ENCODE data around the gene SLC17A9.

Gene SLC17A9

DNA sequence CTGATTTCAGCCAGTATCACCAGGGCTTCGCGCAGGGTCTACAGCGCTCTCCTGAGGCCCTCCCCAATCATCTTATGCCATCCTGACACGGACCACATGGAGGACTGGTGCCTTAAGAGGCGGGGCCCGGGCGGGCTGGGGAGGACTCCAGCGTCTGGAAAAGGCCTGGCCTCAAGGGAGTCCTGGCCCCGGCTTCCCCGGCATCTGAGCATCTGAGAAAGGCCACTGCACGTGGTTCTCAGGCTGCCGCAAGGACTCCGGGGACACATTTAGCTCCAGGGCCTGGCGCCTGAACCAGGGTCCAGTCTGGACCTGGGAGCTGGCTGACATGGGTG lies 32.9 kb downstream of the SLC17A9 start:
- DNase-seq, result no peak

DNA sequence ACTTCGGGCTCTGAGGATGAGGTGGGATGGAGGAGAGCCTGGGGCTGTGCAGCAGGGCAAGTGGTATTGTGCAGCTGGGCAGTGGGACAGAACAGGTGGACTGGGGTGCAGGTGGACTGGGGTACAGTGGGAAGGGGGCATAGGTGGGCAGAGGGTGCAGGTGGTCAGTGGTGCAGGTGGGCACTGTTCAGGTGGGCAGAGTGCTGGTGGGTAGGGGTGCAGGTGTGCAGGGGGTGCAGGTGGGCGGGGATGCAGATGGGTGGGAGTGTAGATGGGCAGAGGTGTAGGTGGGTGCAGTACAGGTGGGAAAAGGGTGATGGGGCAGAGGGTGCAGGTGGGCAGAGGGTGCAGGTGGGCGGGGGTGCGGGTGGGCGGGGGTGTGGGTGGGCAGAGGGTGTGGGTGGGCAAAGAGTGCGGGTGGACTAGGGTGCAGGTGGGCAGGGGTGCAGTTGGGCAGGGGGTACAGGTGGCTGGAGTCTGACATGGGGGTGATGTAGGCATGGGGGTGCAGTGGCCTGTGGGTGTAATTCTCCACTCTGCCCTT lies 33.8 kb downstream of the SLC17A9 start:
- no peak for DNase-seq

DNA sequence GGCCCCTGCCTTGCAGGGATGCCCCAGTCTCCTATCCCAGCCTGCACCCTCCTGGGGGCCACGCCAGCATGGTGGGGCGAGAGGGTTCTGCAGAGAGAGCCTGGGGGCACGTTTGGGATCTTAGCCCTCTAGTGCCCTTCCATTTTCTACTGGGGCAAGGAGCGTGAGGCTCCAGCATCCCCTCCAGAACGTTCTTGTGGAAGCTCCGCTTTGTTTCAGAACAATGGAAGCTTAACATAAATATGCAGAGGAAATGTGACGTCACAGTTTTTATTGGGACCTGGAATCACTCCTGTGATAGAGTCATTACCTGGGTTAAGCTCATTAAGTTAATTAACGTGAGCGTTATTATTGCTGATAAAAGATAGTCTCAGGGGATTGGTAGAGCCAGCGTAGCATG lies 34.6 kb downstream of the SLC17A9 start:
- DNase-seq, result no peak

DNA sequence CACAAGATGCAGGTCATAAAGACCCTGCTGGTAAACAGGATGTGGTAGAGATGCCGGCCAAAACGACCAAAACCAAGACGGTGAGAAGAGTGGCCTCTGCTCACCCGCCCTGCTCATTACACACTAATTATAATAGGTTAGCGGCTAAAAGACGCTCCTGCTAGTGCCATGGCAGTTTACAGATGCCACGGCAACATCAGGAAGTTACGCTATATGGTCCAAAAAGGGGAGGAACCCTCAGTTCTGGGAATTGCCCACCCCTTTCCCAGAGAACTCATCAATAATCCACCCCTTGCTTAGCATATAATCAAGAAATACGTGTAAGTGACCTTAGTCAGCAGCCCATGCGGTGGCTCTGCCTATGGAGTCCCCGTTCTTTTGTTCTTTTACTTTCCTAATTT lies 36.7 kb downstream of the SLC17A9 start:
- DNase-seq, result no peak

DNA sequence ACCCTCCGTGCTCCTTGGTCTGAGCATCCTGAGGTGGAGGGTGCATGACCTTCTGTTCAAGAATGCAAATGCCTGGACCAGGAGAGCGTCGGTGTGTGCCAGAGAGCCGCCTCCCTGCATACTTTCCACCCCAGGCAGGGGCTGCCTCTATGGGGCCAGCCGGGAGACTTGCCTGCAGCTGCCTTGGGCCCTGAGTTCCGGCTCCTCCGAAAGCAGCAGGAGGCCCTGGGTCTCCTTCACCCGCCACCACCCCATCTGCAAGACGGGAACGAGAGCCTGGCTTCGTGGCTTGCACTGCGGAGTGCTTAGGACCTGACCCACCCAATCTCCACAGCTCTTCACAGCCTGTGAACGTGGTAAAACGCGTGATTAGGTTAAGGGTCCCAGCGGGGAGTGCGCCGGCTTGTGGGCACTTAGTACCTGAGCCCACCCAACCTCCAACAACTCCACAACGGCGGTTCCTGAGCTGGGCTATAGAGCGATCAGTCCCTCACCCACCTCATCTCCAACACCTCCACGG lies 37.9 kb downstream of the SLC17A9 start:
- no peak for DNase-seq

DNA sequence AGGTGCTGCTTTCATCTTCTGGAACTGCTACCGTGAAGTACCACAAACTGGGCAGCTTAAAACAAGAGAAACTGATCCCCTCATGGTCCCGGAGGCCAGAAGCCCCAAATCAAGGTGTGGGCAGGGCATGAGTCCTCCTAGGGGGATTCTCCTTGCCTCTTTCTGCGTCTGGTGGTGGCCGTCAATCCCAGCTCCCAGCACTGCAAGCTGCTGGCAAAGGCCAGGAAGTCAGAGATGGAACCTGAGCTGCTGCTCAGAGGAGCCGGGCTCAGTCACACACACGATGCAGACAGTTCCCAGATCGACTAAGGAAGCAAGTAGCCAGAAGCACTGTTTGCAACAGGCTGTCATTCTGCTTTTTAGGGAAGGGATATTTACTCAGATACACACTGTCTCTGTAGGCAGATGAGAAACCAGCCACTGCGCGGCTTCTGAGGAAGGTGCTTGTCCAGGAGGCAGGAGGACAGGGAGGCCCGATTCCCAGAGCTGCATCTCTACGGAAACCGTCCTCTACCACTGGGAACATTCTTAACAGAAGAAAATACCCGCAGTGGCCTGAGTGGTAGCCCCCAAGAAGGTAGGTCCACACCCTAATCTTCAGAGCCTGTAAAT lies 38.8 kb downstream of the SLC17A9 start:
- no peak for DNase-seq

DNA sequence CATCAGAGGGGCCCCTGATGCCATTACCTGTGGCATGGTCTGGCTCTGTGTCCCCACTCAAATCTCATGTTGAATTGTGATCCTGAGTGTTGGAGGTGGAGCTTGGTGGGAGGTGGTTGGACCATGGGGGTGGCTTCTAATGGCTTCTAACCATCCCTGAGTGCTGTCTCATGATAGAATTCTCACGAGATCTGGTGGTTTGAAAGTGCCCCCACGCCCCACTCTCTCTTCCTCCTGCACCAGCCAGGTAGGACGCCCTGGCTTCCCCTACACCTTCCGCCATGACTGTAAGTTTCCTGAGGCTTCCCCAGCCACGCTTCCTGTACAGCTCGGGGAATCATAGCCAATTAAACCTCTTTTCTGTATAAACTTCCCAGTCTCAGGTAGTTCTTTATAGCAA lies 39.4 kb downstream of the SLC17A9 start:
- DNase-seq, result no peak

DNA sequence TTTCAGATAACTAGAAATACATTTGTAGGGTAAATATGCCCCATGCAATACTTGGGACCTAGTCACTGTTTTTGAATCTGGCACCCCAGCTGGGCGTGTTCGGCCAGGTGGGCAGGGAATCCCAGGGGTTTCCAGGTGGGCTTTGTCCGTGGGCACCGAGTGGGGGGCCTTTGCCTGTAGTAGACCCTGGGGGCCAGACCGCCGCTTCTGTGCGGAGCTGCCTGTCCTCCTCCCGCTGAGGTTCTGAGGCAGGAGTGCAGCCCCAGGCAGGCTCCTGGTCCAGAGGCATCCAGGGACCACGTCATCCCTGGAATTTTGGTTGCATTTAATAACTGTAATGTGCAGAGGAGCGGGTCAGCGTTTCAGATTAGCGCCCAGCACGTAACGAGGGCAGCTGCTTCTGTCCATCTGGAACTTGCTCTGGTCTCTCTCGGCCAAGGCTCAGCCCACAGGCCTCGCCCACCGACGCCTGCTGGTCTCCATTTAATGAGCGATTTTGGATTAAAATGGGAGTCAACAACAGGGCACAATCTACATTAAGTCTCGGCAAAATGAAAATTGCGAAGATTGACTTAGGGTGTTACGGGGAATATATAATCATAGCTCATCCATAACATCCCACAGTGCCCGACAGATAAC lies 41.5 kb downstream of the SLC17A9 start:
- no peak for DNase-seq

DNA sequence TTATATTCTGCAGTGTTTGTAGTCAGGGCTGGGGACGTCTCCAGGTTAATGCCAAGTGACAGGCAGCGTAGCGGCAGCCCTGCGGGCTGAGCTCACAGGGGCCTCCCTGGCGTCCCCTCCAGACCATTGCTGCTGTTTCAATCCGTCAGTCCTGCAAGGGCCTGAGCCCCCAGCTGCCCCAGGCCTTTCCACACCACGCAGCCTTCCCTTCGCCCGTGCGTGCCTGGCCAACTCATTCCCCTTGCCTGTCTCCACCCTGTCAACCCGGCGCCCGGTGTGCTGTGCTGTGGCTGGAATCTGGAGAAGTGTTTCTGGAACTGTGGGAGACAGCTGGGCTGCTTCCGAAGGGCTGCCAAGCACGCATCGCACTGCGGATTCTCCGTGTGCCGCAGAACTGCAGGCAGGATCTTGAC lies 42.4 kb downstream of the SLC17A9 start:
- DNase-seq, result no peak

DNA sequence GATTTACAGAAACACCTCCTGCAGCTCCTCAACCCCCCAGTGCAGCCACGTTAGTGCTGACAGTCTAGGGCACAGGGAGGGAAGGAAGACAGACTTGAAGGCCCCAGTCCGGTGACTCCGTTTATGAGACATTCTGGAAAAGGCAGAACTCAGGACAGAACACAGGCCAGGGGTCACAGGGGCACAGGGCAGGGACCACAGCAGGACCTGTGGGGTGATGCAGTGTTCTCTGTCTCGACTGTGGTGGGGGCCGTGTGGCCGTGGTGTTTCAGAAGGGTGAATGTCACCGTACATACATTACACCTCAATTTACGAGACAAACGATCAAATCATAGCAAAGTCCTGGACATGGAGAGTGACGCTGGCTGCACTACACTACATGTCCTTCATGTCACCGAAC lies 43.0 kb downstream of the SLC17A9 start:
- DNase-seq, result no peak

DNA sequence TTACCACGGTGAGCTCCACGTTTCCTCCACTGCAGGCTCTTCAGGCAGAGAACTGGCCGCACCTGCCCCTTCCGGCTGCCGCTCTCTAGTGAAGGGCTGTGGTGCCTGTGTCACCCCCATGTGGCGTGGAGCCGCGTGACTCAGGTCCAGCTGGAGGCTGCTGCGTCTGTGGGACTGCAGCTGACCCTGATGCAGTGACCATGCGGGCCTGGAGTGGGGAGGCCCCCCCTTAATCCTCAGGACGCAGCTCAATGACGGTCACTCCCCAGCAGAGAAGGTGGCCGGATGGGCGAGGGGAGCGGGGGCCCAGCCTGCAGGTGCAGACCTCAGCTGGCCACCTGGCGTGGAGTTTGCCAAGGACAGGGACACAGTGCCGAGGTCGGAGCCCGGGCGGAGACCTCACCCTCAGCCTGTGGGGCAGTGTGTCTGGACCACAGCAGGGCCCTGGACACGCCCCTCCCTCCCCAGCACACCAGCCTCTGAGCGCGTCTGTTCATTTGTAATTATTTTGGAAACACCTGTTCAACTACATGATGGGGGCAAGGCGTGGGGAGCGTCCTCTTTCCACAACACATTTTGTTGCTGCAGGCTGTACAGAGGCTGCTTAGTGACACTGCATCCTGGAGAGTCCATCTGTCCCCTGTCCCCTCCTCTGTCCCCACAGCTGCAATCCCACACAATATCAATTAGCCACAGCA lies 43.5 kb downstream of the SLC17A9 start:
- no peak for DNase-seq

DNA sequence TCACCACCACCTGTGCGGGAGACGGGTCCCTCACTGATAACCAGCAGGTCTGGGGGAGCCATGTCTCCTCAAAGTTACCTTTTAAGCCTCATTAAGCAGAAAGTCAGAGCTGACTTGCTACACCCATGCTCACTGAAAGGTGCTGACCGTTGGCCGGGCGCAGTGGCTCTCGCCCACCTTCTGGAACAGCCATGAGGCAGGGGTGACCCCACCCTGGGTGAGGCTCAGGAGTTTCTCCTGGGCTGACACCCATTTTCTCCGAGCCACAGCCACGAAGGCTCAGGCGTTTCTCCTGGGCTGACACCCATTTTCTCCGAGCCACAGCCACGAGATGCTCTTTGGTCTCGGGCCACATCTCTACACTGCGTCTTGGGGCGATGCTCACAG lies 44.1 kb downstream of the SLC17A9 start:
- no peak for DNase-seq

DNA sequence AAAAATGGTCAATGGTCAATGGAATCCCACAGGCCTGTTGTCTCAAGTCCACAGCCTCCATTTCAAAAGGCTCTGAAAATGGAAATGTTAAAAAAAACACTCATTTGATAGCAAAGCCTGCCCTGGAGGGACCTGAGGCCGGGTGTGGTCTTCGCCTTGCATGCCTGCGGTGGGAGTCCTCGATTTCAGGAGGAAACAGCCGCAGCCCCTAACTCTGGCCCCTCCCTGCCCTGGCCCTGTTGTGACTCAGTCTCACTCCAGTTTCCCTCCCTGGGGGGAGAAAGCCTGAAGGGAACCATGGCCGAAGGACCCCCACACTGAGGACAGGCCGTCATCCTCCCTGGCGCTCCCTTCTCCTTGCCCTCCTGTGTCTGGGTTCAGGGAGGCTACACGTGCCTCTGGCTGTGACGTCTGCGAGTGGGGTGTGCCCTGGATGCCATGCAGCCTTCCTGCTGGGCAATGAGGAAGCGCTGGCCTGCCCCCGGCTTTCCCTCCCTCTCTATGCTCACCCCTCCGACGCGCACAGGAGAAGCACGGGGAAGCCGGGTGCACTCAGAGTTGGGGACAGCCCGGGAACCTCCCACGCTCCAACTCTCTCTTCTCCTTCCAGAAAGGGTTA lies 45.0 kb downstream of the SLC17A9 start:
- no peak for DNase-seq

DNA sequence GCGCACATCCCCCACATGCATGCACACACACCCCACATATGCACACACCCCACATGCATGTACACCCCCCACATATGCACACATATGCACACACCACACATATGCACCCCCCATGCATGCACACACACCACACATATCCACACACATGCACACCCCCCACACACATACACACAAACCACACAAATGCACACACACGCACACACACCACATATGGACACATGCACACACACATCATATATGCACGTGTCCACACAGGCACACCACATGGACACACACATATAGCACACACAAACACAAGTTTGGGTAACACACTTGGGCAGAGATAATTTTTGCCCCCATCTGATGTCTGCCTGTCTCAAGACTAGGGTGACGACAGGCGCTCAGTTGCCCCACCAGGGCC lies 45.9 kb downstream of the SLC17A9 start:
- DNase-seq, result no peak

DNA sequence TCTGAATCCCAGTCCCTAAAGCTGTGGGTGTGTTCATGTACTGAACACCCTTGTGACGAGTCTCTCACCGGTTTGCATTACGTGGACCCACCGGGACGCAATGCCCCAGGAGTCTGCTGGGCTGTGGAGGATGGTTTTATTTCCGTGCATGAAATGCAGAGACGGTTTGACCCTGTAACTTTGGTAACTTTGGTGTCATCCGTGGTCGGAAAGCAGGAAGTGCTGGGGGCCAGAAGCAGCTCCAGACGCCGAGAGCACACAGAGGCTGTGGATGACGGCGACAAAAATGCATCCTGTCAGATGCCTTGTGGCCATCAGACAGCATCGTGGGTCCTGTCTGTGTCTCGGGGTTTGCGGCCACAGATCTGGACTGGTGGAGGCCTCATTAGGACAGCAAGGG lies 47.1 kb downstream of the SLC17A9 start:
- no peak for DNase-seq

DNA sequence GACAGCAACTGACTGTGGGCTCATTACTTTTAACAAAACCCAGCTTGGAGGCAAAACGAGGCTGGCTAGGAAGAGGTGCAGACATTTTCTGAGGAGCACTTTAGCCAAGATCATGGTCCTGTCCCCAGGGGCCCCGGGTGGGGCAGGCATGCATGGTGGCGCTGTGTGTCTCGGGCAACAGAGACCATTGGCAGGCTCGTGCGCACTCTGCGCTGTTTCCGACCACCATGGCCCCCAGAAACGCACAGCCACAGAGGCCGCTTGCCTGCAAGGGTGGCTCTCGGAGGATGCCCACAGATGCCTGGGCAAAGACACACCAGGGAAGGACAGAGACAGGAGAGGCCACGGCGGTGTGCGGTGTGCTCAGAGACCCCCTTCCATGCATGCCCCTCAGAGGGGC lies 47.5 kb downstream of the SLC17A9 start:
- DNase-seq, result no peak

DNA sequence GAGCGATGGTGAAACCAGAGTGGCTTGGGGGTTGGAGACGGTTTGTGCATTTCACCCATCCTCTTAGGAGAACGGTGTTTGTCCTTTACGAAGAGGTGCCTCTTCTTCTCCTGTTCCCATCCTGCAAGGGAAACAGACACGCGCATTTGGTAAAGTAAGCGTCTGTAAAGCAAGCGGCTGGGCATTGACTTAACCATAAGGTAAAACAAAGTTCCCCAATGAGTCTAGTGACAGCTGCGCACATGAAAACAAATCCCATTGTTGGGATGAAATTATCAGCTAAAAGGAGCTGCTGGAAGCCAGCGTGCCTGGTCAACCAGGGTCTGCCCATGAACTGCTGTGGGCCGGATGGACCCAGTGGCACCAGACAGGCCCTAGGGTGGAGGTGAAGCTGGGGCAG lies 48.4 kb downstream of the SLC17A9 start:
- DNase-seq, result no peak

DNA sequence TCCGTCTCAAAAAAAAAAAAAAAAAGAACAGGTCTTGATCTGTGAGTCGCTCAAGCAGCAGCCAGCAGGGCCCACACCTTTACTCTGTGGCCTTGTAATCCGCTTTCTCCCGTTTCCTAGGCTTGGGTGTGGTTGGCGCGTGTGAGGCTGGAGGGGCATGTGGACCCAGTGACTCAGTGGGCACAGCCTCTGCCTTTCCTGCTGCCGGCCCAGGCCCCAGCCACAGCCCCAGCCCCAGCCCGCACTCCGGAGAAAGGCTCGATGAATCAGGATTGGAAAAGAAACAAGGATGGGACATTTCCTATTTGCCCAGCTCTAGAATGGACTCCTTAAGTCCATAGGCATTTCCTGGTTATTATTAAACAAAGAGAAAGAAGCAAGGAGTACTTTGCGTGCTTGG lies 50.0 kb downstream of the SLC17A9 start:
- no peak for DNase-seq

DNA sequence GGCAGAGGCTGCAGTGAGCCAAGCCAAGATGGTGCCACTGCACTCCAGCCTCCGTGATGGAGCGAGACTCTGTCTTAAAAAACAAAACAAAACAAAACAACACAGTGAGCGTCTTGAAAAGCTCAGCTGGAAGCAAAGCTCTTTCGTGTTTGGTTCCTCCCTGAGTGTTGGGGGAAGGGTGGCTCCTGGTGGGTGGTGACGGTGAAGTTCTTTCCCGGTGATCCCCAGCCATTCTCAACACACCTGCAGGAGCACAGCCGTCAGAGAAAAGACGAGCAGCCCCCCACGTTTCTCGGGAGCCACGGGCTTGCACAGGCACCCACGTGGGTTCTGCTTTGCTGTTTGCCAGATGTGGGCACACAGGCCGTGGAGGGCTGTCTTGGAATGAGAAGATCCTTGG lies 51.0 kb downstream of the SLC17A9 start:
- DNase-seq, result no peak

DNA sequence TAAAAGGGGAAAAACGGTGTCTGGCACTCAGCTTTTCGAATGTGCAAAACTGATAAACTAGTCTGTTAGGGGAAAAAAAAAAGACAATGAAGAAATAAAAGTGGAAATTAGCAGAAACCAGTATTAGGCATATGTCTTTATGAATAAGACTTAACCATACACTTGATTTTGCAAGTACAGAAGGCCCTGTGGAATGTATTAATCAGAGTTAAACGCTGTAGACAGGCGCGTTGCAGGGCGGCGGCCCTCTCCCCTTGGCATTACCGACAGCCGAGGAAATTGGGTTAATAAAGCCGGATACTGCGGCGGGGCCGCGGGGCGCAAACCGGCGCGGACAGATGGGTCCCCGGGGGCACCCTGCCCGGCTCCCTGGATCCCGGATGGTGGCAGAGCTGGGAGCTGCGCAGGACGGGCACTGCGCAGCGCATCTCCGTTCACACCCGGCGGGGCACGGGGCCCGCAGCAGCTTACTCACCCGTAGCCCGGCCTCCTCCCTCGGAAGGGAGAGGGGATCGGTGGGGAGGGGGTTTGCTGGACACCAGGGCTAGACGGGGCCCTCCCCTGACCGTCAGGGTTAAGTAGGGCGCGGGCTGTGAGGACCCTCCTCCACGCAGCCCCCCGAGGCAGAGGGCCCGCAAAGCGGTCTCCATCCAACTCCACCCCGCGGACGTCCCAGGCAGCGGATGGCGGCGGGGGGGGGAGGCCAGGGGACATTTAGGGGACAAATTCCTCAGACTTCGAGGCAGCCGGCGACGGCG lies 52.3 kb downstream of the SLC17A9 start:
- DNase-seq, result no peak

DNA sequence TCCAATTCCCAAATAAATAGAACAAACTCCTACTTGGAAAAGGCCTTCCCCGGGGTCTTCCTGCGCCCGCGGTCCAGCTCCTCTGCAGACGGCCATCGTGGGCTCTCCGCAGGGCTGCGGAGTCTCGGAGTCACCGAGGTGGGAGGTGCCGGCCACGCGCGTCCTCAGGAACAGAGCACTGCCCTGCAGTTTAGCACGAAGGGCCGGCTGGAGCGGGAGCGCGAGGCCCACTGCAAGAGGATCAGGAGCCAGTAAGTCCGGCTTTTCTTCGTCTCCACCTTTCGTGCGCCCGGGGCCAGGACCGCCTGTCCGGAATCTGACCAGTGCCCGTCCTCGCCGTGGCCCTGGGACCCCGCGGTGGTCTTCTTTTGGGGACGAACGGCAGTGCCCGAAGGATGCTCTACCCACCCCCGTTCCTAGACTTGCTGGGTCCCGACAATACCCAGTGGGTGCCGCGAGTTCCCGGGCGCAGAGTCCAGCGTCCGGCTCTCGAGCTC lies 52.9 kb downstream of the SLC17A9 start:
- no peak for DNase-seq

DNA sequence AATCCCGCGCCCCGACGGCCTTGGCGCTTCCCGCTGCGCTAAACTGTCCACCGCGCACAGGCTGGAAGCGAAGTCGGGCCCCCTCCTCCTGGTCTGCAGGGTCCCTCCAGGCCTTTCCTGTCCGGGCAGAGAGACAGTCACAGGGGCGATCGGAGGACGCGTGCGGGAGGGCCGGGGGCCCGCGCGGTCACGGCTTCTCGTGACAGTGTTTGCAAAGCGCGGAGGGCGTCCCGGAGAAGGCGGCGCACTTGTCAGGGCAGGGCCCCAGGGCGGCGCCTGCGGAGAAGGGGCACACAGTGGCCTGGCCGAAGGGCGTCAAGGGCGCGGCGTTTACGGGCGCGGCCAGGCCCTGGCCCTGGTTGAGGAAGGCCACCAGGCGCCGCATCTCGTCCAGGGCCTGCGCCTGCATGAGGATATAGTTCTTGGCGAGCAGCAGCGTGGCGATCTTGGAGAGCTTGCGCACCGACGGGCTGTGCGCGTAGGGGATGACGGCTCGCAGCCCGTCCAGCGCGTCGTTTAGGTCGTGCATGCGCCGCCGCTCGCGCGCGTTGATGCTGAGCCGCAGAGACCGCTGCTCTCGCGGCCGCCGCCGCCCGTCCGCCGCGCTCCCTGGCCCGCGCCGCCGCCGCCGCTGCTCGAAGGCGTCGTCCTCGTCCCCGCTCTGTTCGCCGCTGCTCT lies 53.5 kb downstream of the SLC17A9 start:
- no peak for DNase-seq

Measured in right hindlimb (tissue), 1 donor.